ENCODE measurements around the gene STPG3.
"Not testable (repeated sequence)": the region's sequence is repeated elsewhere in the genome, so short reads cannot be mapped to it uniquely, and the experiment has no call there.

The STPG3 gene

DNA sequence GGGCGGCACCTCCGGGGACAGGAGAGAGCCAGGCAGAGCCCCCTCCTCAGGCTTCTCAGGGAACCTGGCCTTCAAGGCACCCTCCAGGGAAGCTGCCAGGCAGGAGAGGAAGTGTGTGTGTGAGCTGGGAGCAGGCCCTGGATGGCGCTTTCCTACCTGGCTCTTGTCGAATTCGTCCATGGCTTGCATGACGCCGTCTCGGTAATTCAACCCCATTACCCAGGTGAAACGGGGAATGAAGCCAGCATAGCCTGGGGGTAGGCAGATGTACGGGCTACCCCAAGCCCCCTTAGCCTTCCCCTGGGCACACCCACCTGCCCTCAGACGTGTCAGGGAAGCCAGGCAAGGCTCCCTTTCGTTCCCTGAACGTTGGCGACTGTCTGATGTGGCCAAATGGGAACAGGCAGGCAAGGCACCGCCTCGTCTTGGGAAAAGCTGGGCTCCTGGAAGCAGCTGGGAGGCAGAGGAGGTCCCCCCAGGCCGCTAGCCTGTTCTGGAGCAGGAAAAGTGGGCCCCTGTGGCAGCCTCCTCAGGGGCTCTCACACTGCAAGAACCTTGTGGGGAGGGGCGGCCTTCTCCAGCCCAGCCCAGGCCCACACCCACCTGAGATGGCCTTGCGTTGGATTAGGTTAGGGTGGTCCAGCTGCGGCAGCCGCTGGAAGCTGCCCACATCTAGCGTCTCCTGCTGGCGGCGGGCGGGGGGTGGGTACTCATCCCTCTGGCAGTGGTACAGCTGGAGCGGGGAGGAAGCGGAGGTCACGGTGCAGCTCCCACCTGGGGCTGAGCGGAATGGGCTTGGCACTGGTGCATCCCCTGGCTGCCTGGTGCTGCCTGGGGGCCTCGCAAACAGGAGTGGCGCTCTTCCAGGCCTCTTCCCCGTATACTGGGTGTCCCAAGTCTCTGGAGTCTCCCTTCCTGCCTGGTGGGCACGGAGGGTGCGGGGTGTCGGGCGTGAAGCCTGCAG lies 6.3 kb upstream of the STPG3 start:
- DNase-seq (ENCODE audit: low read depth in 2 of 2): no peak

GRCh38 chr9:137245450-137246421 lies 5.3 kb upstream of the STPG3 start:
- no peak for DNase-seq (ENCODE audit: low read depth in 2 of 2)

DNA sequence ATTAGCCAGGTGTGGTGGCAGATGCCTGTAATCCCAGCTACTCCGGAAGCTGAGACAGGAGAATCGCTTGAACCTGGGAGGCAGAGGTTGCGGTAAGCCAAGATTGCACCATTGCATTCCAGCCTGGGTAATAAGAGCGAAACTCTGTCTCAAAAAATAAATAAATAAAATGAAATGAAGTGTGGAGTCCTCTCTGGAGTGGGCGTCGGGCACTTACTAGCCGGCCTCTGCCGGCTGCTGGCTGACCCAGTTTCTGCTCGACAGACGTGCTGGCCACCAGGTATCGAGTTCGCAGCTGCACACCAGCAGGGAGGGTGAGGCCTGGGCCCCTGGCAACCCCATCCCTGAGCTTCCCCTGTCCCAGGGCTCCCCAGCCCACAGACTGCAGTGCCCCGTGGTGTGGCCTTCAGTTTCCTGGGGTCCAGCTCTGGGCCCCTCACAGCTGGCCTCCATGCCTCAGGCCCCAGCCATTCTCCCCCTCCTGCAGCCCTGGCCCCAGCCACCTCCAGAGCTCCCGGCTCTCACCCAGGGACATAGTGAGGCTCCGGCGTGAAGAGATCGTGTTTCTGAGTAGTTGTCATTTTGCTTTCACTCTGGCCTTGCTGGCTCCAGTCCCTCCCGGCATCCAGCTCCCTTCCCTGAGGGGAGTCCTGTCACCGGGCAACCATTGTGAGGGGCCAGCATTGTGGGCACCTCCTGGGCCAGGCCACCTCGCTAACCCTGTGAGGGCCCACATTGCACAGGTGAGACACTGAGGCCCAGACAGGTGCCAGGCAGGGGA lies 3.8 kb upstream of the STPG3 start:
- no peak for DNase-seq (ENCODE audit: low read depth in 2 of 2)

GRCh38 chr9:137247916-137248175 lies 3.2 kb upstream of the STPG3 start:
- no peak for DNase-seq (ENCODE audit: low read depth in 2 of 2)

DNA sequence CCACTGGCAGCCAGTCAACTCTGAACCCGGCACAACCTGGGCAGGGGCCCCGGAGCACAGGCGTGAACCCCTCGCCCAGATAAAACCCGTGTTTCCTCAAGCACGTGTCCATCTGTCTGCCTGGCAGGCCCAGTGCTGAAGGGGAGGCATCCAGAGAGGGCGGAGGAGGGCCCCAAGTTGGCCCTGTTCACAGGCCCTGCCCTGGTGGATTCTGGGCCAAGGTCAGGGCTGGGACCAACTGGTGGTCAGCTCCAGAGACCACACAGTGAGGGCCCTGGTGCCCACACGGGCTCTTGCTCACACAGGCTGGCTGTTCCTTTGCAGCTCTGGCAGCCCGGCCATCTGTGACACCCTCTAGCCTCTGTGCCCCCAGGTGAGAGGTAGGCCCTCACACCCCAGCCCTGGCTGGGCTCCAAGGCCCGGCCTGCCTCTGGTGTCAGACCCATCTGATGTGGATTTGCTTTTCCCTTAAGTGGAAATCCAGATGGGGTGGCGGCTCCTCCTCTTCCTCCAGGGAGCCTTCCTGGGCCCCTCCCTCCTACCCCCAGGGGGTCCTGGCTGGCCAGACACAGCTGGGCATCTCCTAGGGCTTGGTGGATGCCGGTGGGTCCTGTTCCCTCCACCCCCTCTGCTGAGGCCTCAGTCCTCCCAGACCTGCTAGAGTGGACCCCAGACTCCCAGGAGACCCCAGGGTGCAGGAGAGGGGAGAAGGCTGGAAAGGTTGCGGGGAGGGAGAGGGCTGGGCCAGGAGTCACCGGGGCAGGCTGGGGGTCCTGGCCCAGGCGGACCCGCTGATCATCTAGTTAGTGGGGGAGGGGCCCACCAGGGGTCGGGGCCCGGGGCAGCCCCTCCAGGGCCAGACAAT lies 525 bp upstream of the STPG3 start:
- DNase-seq (ENCODE audit: low read depth in 2 of 2): no peak

GRCh38 chr9:137251490-137252268 lies 593 bp downstream of the STPG3 start:
- no peak for DNase-seq (ENCODE audit: low read depth in 2 of 2)

DNA sequence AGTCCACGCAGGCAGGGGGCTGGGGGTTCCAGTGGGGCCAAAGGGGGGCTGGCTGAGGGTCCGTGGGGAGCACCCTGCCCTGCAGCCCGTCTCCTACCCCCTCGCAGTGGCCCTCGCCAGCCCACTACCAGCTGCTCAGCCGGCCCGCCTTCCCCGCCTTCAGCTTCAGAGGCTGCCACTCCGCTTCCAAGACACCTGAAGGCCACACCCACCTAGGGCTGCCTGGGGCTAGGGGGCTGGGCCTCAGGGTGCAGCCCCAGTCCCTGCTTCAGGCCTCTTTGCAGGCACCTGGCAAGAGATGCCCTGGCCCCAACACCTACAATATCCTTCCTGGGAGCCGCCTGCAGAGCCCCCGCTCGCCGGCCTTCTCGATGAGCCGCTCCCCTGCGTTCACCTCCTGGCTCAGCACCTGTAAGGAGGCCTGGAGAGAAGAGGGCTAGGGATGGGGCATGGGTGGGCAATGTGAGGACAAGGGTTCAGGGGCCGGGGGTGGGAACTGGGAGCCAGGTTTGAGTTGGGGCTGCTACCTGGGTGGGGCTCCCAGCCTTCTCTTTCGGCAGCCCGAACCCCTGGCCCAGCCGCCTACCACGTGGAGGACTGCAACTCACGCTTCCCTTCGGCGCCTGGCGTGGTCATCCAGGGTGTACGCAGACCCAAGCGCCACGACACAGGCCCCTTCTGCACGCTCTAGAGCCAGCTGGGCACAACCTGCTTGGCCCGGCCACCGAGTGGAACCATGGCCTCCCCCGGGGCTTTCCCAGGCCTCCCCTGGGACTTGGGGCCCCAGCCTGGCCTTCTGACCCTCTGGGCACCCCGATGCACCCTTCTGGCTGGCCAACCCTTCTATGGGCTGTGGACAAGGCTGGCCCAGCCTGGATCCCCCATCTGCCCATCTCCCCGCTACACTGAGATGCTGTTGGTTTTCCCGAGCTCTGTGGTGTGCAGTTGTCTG lies 1.7 kb downstream of the STPG3 start:
- DNase-seq (ENCODE audit: low read depth in 2 of 2): no peak

- no peak for DNase-seq (ENCODE audit: low read depth in 2 of 2)
Measured at GRCh38 chr9:137253717-137254623, 2.9 kb downstream of the STPG3 start.

DNA sequence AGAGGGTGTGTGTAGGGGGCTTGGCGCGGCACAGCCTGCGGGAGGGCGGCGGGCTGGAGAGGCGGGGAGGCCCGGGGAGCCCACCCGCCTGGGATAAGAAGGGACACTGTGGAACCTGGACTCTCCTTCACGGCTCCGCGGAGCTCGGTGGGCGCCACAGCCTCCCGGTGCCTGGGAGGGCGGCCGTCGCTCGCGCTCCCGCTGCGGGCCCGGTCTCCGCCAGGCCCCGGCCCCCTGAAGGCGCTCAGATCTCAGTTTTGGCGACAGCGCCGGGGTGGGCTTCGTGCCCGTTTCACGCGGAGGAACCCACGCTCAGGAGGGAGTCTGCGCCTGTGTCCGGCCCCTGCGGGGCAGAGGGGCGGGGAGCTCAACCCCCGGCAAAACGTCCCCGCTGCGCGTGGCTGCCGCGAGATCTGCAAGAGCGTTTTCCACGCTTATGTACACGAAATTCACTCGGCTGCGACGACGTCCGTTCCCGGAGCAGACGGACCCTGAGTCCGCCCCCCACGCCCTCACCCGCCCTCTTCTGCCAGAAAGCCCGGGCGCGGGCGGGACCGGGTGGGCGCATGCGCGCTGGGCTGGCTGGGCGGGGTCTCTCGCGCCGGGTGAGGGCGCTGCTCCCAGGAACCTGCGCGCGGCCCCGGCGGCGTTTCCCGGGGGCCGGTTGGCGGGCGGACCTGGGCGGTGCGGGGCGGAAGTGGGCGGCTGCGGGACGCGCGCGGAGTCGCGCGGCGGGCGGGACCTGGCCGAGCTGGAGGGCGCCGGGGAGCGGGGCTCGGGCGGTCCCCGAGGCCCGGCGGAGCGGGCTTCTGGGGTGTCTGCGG lies 3.8 kb downstream of the STPG3 start, which contains the start of gene NELFB:
TSS of gene NELFB (plus strand) at position 704 of the 824 bp plus-strand sequence.
- peak; percentile 91 to 94 for DNase-seq (ENCODE audit: low read depth in 2 of 2)

DNA sequence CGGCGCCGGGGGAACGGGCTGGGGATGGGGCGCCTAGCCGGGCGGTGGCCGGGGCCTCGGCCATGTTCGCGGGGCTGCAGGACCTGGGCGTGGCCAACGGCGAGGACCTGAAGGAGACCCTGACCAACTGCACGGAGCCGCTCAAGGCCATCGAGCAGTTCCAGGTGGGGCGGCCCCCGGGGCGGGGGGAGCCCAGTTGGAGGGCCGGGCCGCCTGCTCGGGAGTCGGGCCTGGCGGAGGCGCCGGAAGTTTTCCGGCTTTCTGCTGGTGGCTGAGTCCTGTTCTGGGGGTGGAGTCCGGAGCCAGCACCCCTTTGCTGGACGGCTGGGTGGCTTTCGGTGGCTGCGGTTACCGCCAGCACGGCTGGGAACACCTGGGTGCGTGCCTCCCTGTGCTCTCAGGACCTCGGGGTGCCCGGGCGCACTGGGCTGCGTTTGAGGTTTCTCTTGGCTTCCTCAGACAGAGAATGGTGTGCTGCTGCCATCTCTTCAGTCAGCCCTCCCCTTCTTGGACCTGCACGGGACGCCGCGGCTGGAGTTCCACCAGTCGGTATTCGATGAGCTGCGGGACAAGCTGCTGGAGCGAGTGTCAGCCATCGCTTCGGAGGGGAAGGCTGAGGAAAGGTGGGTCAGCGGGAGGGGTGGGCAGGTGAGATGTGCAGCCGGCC lies 4.5 kb downstream of the STPG3 start:
- no peak for DNase-seq (ENCODE audit: low read depth in 2 of 2)

DNA sequence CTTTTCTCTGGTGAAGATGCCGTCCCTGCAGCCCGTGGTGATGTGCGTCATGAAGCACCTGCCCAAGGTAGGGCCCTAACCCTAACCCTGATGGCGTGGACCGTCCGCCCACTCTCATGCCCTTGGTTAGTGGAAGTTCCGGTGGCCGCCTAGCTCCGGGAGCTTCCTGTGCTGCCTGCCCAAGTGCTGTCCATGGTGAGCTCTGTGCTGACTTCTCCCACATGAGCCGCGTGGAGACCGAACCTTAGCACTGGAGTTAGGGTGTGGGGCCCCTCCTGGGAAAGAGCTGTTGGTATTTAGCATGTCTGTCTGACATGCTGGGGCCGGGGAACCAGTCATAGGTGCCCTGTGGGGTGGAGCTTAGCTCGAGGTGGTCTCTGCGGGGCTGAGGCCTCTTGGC lies 5.3 kb downstream of the STPG3 start:
- no peak for DNase-seq (ENCODE audit: low read depth in 2 of 2)

DNA sequence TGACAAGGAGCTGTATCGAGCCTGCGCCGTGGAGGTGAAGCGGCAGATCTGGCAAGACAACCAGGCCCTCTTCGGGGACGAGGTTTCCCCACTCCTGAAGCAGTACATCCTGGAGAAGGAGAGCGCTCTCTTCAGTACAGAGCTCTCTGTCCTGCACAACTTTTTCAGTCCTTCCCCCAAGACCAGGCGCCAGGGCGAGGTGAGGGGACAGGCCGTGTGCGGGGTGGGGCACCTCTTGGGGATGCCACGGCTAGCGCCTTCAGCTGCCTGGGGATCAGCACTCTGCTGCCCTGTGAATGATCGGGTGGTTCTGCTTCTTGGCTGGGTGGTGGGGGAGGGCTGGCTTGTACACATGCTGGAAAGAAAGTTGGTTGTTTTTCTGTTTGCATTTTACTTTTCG lies 5.8 kb downstream of the STPG3 start:
- DNase-seq (ENCODE audit: low read depth in 2 of 2): no peak

DNA sequence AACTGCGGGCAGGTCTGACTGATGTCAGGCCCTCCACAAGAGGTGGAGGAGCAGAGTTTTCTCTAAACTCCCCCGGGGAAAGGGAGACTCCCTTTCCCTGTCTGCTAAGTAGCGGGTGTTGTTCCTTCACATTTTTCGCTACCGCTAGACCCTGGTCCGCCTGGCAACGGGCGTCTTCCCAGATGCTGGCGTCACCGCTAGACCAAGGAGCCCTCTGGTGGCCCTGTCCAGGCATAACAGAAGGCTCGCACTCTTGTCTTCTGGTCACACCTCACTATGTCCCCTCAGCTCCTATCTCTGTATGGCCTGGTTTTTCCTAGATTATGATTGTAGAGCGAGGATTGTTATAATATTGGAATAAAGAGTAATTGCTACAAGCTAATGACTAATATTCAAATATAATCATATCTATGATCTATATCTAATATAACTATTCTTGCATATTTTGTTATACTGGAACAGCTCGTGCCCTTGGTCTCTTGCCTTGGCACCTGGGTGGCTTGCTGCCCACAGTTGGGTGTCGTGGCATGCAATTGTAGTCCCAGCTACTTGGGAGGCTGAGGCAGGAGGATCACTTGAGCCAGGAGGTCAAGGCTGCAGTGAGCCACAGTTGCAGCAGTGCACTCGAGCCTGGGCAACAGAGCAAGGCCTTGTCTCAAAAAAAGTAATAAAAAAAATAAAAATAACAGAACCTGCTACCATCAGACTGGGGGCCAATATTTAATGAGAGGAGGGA lies 11.3 kb downstream of the STPG3 start:
- DNase-seq (ENCODE audit: low read depth in 2 of 2): not testable (repeated sequence)

- no peak for DNase-seq (ENCODE audit: low read depth in 2 of 2)
Measured at GRCh38 chr9:137262909-137263285, 11.8 kb downstream of the STPG3 start.

DNA sequence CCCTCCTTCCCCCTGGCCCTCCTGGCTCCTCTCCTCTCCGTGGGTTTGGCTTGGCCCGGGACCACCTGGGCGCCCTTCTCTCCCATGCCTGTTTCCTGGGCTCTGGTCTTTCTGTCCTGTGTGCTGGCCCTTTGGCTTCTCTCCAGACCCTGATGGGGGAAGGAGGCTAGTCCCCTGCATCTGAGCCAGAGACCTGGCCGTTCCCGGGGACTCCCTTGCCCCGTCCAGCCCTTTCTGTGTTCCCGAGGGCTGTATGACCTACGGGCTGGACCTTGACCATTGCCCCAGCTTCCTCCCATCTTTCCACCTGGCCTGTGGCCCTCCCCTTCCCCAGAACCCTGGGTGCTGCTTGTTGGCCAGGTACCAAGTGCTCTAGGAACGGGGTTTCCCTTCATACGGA lies 12.4 kb downstream of the STPG3 start:
- DNase-seq (ENCODE audit: low read depth in 2 of 2): no peak

GRCh38 chr9:137264067-137264466 lies 13.0 kb downstream of the STPG3 start:
- no peak for DNase-seq (ENCODE audit: low read depth in 2 of 2)

All from stimulated activated CD8-positive, alpha-beta memory T cell treated with anti-CD3 and anti-CD28 coated beads, Interleukin-15, amount 100 ng/mL, for 48 hours (primary cell).